Gastrocnemius medialis (tissue), 4 donors: ENCODE results near the gene SCUBE3. TPM values are rescaled to one million over a fixed set of nuclear protein-coding genes. Genes with fewer than 3 reads are reported as not detected.

Experiments
- ATAC-seq, 2 donors: fragments of 150-250 bp; one replicate each; pipeline ENCODE4 v1.9.1; 2016
- DNase-seq, 2 donors: peaks; one replicate each; pipeline ENCODE4 v3.0.0-alpha.2; 2019
- H3K27ac ChIP-seq, 4 donors: fragments of 200-600 bp; sonication (generic); 1 replicate in 1 of 4; 2 replicates in 3 of 4; pipeline ENCODE4 v1.5.1; 2016 to 2018; ENCODE audit warnings: mild to moderate bottlenecking in 2 of 4, moderate library complexity in 1 of 4
- H3K27me3 ChIP-seq, 3 donors: fragments of 200-600 bp; sonication (generic) in 2 of 3; 1 replicate in 1 of 3; 2 replicates in 2 of 3; pipeline versions ENCODE4 v1.5.1 to v1.6.0; 2016 to 2019; ENCODE audit warnings: mild to moderate bottlenecking in 1 of 3, moderate library complexity in 1 of 3
- H3K36me3 ChIP-seq, 2 donors: fragments of 200-600 bp; sonication (generic) in 1 of 2; one replicate each; pipeline ENCODE4 v1.5.1; 2017 to 2018
- H3K4me1 ChIP-seq, 2 donors: fragments of 200-600 bp; sonication (generic) in 1 of 2; one replicate each; pipeline ENCODE4 v1.5.1; 2016 to 2017; ENCODE audit warnings: mild to moderate bottlenecking in 2 of 2
- H3K4me3 ChIP-seq, 4 donors: fragments of 200-600 bp; sonication (generic) in 3 of 4; 1 replicate in 1 of 4; 2 replicates in 3 of 4; pipeline ENCODE4 v1.5.1; 2016 to 2019; ENCODE audit warnings: mild to moderate bottlenecking in 2 of 4
- H3K9me3 ChIP-seq, 3 donors: fragments of 200-600 bp; sonication (generic) in 2 of 3; 1 replicate in 1 of 3; 2 replicates in 2 of 3; pipeline ENCODE4 v1.5.1; 2016 to 2019
- POLR2A ChIP-seq, 2 donors: fragments of 450-650 bp; IDR thresholded peaks; one replicate each; pipeline ENCODE4 v1.6.1; 2017; ENCODE audit warnings: antibody characterized with exemption in 2 of 2, mild to moderate bottlenecking in 2 of 2, moderate library complexity in 2 of 2
- in situ Hi-C, 4 donors: fragments of 200-750 bp; cut with MboI; loops; one replicate each; pipeline versions ENCODE4 v1.15.0 to v1.8.0; 2017; ENCODE audit warnings: low sequenced_read_pairs in 4 of 4
- intact Hi-C: fragments of 100-400 bp; cut with DNase I; formaldehyde crosslinking; loops from one replicate; pipeline ENCODE4 v1.15.1; 2023; ENCODE audit warnings: low total_unique reads
- total RNA-seq, 4 donors: library from RNA; depleted of rRNA; stranded (reverse); fragments of >200 nt; gene quantifications; one replicate each; pipeline versions ENCODE4 v1.1.0 to v1.2.3, GENCODE V29; 2016
- TF ChIP-seq, protein P1 (sequence below), 5 experiments: fragments of 450-650 bp in 3 of 5; fragments of 200-600 bp in 2 of 5; sonication (generic) in 2 of 5; IDR thresholded peaks in 4 of 5; conservative IDR thresholded peaks in 1 of 5; 1 replicate in 4 of 5; 2 replicates in 1 of 5; pipeline ENCODE4 v1.5.1; 2016 to 2019; ENCODE audit warnings: antibody characterized with exemption in 5 of 5, mild to moderate bottlenecking in 3 of 5, moderate library complexity in 3 of 5

SCUBE3 gene
- total RNA-seq, 4 donors from 2014 or later = 0.05 to 0.07 TPM; not detected in 2

DNA sequence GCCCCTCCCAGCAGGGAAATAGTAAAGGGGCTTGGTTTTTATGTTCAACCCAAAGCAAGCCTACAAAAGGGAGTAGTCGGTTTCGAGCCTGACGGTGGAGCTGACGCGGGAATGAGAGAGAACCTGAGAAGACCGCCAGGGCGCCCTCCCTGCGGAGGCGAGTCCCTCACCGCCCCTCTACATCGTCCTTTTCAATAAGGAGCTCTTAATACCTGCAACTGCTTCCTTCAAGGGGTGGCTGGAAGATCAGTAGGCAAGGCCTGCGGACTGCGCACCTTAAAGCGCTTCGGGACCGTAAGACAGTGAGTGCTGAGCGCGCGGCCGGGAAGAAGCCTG, 45.1 kb downstream of the SCUBE3 start:
- Histone ChIP-seq H3K9me3 (no peaks in the 10 kb centered on the region), H3K27me3 (no peaks in the 10 kb centered on the region), H3K27ac (peak overlapping the region; percentile 93 to 99 (median 96)), H3K4me1 (peaks cover 22 to 46% of the 10 kb centered on the region in 2 donors), H3K4me3 (peak overlapping the region; percentile 74 to 90 (median 86)), H3K36me3 (no peaks in the 10 kb centered on the region)
- TF ChIP-seq POLR2A (IDR thresholded peaks at IDR 0.05) = no peak
- TF ChIP-seq, protein P1, sequence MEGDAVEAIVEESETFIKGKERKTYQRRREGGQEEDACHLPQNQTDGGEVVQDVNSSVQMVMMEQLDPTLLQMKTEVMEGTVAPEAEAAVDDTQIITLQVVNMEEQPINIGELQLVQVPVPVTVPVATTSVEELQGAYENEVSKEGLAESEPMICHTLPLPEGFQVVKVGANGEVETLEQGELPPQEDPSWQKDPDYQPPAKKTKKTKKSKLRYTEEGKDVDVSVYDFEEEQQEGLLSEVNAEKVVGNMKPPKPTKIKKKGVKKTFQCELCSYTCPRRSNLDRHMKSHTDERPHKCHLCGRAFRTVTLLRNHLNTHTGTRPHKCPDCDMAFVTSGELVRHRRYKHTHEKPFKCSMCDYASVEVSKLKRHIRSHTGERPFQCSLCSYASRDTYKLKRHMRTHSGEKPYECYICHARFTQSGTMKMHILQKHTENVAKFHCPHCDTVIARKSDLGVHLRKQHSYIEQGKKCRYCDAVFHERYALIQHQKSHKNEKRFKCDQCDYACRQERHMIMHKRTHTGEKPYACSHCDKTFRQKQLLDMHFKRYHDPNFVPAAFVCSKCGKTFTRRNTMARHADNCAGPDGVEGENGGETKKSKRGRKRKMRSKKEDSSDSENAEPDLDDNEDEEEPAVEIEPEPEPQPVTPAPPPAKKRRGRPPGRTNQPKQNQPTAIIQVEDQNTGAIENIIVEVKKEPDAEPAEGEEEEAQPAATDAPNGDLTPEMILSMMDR (IDR thresholded peaks at IDR 0.05 in 4 of 5, conservative IDR thresholded peaks at IDR 0.05 in 1 of 5) = no peak
- peak; percentile 2 to 7 for ATAC-seq
- intact Hi-C loops = no loop called here
- DNase-seq = no peak
- in situ Hi-C loops = no loop called here

DNA sequence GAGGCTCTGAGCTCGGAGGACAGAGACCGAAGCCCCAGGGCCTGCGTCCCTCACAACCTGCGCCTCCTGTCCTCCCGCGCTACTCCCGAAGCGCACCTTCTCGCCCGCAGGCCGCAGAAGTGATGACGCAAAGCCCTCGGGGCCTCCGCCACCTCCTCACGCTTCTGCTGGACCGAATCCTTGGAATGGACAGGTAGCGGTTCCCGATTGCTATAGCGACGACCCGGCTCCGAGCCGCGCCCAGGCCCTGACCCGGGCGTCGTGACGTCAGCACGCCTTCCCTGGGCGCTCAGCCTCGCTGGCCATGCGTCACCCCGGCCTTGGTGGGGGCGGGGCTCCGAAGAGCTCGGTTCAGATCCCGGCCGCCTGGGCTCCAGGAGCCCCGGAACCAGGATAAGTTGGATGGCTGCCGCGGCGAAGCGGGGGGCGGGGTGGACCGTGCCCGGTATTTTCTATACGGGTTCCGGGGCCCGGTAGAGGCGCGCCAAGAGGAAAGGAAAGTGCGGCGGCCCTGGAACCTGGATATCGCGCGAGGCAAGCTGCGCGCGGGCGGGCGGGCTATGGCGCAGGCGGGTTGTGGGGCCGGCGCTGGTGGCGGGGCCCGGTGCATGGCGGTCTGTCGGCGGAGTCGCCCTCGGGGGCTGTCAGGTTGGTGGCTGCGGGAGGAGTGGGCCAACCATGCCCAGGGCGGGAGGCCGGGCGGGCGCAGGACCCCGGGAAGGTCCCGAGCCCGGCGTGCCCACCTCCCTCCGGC, 45.6 kb downstream of the SCUBE3 start, which contains the start of gene ZNF76:
ZNF76 (plus strand) TSS at position 542 of the 754 bp plus-strand sequence. CDS start 21,417 bp downstream, outside the sequence.
- Histone ChIP-seq H3K27ac (peak within 1 kb of the TSS; percentile 93 to 99 (median 96)), H3K9me3 (no peaks in the 10 kb centered on the region), H3K4me3 (peak within 1 kb of the TSS; percentile 74 to 90 (median 86)), H3K27me3 (no peaks in the 10 kb centered on the region), H3K36me3 (no peaks in the 10 kb centered on the region), H3K4me1 (peaks cover 28 to 46% of the 10 kb centered on the region in 2 donors)
- TF ChIP-seq, protein P1 (IDR thresholded peaks at IDR 0.05 in 4 of 5, conservative IDR thresholded peaks at IDR 0.05 in 1 of 5) = peak in 3 of 5 experiments; percentile 37 to 81 (median 80)
- peak; percentile 88 to 90 for TF ChIP-seq POLR2A (IDR thresholded peaks at IDR 0.05)
- in situ Hi-C loops = no loop called here
- DNase-seq (peak; percentile 95 to 97), ATAC-seq (peak; percentile 81)
- intact Hi-C loops = no loop called here

DNA sequence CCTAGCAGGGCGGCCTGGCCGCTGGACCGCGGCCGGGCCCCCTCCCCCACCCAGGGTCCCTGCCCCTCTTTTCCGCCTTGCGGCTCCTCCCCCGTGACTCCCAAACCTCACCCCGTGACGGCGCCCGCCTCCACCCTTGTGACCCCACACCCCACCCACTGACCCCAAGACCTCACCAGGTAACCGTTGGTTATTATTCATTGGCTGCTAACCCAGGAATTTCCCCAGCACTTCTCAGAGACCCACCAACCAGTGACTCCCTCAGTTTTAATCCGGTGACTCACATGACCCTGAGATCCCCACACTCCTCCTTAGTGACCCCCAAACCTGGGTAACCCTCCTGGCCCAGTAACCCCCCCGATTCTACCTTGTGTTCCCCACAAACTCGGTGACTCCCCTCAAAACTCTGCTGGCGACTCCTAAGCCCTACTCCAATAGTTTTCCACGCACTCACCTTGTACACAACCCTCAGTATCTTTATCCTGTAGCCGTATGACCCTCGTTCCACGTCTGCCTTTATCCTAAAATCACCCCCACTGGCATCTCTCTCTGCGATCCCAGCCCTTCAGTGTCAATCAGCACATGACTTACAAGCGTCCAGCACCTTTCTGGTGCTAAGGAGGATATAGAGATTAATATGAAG, 46.3 kb downstream of the SCUBE3 start:
- Histone ChIP-seq H3K9me3 (no peaks in the 10 kb centered on the region), H3K36me3 (no peaks in the 10 kb centered on the region), H3K4me3 (peak overlapping the region; percentile 74 to 90 (median 86)), H3K27me3 (no peaks in the 10 kb centered on the region), H3K4me1 (peaks cover 35 to 53% of the 10 kb centered on the region in 2 donors), H3K27ac (peak overlapping the region; percentile 93 to 99 (median 96))
- DNase-seq (peak; percentile 55 to 70), ATAC-seq (peak; percentile 32 to 34)
- intact Hi-C loops (loop anchor here (5.0 to 10.0 kb wide), 2 partner anchors 475 to 868 kb away; partner anchors contain the start of genes ARMC12 and NUDT3), in situ Hi-C loops (no loop called here)
- TF ChIP-seq, protein P1 (IDR thresholded peaks at IDR 0.05 in 4 of 5, conservative IDR thresholded peaks at IDR 0.05 in 1 of 5) = no peak
- no peak for TF ChIP-seq POLR2A (IDR thresholded peaks at IDR 0.05)

DNA sequence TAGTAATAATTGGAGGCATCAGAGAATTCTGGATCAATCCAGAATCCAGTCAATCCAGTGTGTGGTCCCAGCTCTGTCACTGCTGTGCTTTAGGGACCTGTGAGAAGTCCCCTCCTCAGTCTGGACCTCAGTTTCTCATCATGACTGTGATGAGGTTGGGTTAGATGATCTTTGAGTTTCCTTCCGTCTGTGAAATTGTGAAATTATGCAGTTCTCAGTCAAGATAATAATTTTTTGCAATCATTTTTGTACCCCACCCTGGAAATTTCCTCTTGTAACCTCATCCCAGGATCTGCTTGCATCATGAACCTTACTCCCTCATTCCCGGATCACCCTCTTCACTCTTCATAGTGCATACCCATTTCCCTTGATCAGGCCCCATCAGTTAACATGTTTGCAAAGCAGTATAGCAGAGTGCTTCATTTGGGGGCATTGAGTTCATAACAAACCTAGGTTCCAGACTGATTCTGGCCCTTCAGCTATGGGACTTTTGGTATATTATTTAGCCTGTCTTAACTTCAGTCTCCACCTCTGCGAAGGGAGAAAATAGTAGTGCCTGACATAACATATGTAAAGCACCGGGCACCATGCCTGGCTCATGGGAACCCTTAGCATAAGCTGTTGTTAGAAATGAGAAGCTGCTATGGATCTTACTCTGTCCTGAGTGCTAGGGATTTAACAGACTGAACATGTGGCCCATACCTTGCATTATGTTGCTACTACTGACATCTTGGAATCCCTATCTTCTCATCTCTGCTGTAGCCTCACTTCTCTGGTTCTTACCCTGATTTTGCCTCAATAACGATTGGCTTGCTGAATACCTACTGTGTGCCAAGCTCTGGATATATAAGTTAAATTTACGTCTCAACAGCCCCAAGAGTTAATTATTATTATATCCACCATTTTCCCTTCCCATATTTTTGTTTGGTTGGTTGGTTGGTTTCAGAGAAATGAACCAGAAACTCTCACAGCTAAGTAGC, 47.1 kb downstream of the SCUBE3 start:
- ATAC-seq (no peak), DNase-seq (no peak)
- intact Hi-C loops = loop anchor here (5.0 to 10.0 kb wide), 2 partner anchors 474 to 869 kb away; partner anchors contain the start of genes ARMC12 and NUDT3
- no peak for TF ChIP-seq POLR2A (IDR thresholded peaks at IDR 0.05)
- TF ChIP-seq, protein P1 (IDR thresholded peaks at IDR 0.05 in 4 of 5, conservative IDR thresholded peaks at IDR 0.05 in 1 of 5) = no peak
- H3K4me3 ChIP-seq = peak overlapping the region; percentile 74 to 90 (median 86)
- no peaks in the 10 kb centered on the region for H3K27me3 ChIP-seq
- no peaks in the 10 kb centered on the region for H3K36me3 ChIP-seq
- in situ Hi-C loops = no loop called here
- peak overlapping the region; percentile 93 to 99 (median 96) for H3K27ac ChIP-seq
- H3K9me3 ChIP-seq = no peaks in the 10 kb centered on the region
- H3K4me1 ChIP-seq = peaks cover 43 to 62% of the 10 kb centered on the region in 2 donors
